ENCODE results near the gene SH3GL2.

Gene SH3GL2

GRCh38 chr9:17775656-17776055, 196.8 kb downstream of the SH3GL2 start:
- TF ChIP-seq, protein P1, sequence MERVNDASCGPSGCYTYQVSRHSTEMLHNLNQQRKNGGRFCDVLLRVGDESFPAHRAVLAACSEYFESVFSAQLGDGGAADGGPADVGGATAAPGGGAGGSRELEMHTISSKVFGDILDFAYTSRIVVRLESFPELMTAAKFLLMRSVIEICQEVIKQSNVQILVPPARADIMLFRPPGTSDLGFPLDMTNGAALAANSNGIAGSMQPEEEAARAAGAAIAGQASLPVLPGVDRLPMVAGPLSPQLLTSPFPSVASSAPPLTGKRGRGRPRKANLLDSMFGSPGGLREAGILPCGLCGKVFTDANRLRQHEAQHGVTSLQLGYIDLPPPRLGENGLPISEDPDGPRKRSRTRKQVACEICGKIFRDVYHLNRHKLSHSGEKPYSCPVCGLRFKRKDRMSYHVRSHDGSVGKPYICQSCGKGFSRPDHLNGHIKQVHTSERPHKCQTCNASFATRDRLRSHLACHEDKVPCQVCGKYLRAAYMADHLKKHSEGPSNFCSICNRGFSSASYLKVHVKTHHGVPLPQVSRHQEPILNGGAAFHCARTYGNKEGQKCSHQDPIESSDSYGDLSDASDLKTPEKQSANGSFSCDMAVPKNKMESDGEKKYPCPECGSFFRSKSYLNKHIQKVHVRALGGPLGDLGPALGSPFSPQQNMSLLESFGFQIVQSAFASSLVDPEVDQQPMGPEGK (CRISPR knock-in tag; IDR thresholded peaks at IDR 0.05; ENCODE audit: borderline replicate concordance): no peak
- TF ChIP-seq TOX (CRISPR knock-in tag; IDR thresholded peaks at IDR 0.05; ENCODE audit: borderline replicate concordance): no peak
- TF ChIP-seq OSR1 (CRISPR knock-in tag; IDR thresholded peaks at IDR 0.05): no peak
- TF ChIP-seq, protein P2, sequence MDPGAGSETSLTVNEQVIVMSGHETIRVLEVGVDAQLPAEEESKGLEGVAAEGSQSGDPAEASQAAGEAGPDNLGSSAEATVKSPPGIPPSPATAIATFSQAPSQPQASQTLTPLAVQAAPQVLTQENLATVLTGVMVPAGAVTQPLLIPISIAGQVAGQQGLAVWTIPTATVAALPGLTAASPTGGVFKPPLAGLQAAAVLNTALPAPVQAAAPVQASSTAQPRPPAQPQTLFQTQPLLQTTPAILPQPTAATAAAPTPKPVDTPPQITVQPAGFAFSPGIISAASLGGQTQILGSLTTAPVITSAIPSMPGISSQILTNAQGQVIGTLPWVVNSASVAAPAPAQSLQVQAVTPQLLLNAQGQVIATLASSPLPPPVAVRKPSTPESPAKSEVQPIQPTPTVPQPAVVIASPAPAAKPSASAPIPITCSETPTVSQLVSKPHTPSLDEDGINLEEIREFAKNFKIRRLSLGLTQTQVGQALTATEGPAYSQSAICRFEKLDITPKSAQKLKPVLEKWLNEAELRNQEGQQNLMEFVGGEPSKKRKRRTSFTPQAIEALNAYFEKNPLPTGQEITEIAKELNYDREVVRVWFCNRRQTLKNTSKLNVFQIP (CRISPR knock-in tag; IDR thresholded peaks at IDR 0.05; ENCODE audit: borderline replicate concordance, low read depth): no peak
- TF ChIP-seq TSHZ2 (CRISPR knock-in tag; IDR thresholded peaks at IDR 0.05): no peak
- TF ChIP-seq ZC3H10 (CRISPR knock-in tag; IDR thresholded peaks at IDR 0.05): no peak
- TF ChIP-seq SNAI2 (CRISPR knock-in tag; IDR thresholded peaks at IDR 0.05): no peak
- no peak for TF ChIP-seq GLIS3 (CRISPR knock-in tag; IDR thresholded peaks at IDR 0.05)
- TF ChIP-seq BACH2 (CRISPR knock-in tag; IDR thresholded peaks at IDR 0.05; ENCODE audit: borderline replicate concordance): no peak
- no peak for TF ChIP-seq RARB (CRISPR knock-in tag; IDR thresholded peaks at IDR 0.05)
- no peak for TF ChIP-seq PPARA (CRISPR knock-in tag; IDR thresholded peaks at IDR 0.05; ENCODE audit: borderline replicate concordance)
- ATAC-seq: no peak

- TF ChIP-seq, protein P1 (CRISPR knock-in tag; IDR thresholded peaks at IDR 0.05; ENCODE audit: borderline replicate concordance): no peak
- TF ChIP-seq ARNTL (CRISPR knock-in tag; IDR thresholded peaks at IDR 0.05; ENCODE audit: borderline replicate concordance, low read depth) (no peak), PPARA (CRISPR knock-in tag; IDR thresholded peaks at IDR 0.05; ENCODE audit: borderline replicate concordance) (no peak), ESRRG (CRISPR knock-in tag; IDR thresholded peaks at IDR 0.05) (no peak), CREB5 (CRISPR knock-in tag; IDR thresholded peaks at IDR 0.05; ENCODE audit: low read depth) (no peak), BACH2 (CRISPR knock-in tag; IDR thresholded peaks at IDR 0.05; ENCODE audit: borderline replicate concordance) (no peak), ZC3H10 (CRISPR knock-in tag; IDR thresholded peaks at IDR 0.05) (no peak), CSDC2 (CRISPR knock-in tag; IDR thresholded peaks at IDR 0.05) (no peak), CSRNP3 (CRISPR knock-in tag; IDR thresholded peaks at IDR 0.05) (no peak), ZNF70 (CRISPR knock-in tag; IDR thresholded peaks at IDR 0.05) (no peak)
- ATAC-seq: no peak
These were observed 197.9 kb downstream of the SH3GL2 start for GRCh38 chr9:17776735-17777134.

DNA sequence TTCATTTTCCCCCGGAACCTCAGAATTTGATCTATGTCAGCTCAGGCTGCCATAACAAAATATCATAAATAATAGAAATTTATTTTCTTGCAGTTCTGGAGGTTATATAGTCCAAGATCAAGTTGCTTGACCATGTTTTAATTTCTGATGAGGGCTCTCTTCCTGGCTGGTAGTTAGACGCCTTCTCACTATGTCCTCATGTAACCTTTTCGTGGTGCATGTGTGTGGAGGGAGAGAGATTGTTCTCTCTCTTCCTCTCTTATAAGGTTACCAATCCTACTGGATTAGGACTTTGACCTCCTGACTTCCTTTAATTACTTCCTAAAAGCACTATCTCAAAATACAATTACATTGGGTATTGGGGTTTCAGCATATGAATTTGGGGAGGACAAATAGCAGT, 198.6 kb downstream of the SH3GL2 start:
- no peak for ATAC-seq
- TF ChIP-seq ZNF70 (CRISPR knock-in tag; IDR thresholded peaks at IDR 0.05) (no peak), SNAI2 (CRISPR knock-in tag; IDR thresholded peaks at IDR 0.05) (no peak), ZC3H10 (CRISPR knock-in tag; IDR thresholded peaks at IDR 0.05) (no peak), ARNTL (CRISPR knock-in tag; IDR thresholded peaks at IDR 0.05; ENCODE audit: borderline replicate concordance, low read depth) (no peak), RARB (CRISPR knock-in tag; IDR thresholded peaks at IDR 0.05) (no peak), CSDC2 (CRISPR knock-in tag; IDR thresholded peaks at IDR 0.05) (no peak), ESRRG (CRISPR knock-in tag; IDR thresholded peaks at IDR 0.05) (no peak), PPARA (CRISPR knock-in tag; IDR thresholded peaks at IDR 0.05; ENCODE audit: borderline replicate concordance) (no peak), ZNF8 (CRISPR knock-in tag; IDR thresholded peaks at IDR 0.05) (no peak), OSR1 (CRISPR knock-in tag; IDR thresholded peaks at IDR 0.05) (no peak), TSHZ2 (CRISPR knock-in tag; IDR thresholded peaks at IDR 0.05) (no peak), GLIS3 (CRISPR knock-in tag; IDR thresholded peaks at IDR 0.05) (no peak), TOX (CRISPR knock-in tag; IDR thresholded peaks at IDR 0.05; ENCODE audit: borderline replicate concordance) (no peak), ZFP3 (CRISPR knock-in tag; IDR thresholded peaks at IDR 0.05) (no peak)
- TF ChIP-seq, protein P1 (CRISPR knock-in tag; IDR thresholded peaks at IDR 0.05; ENCODE audit: borderline replicate concordance): no peak
